GM21390 (cell line): ENCODE measurements around the gene SYNE2.
"Not testable (repeated sequence)": the region's sequence is repeated elsewhere in the genome, so short reads cannot be mapped to it uniquely, and the experiment has no call there.

Source experiments
- ATAC-seq: cut with Tn5 transposase; IDR thresholded peaks from one replicate; pipeline ENCODE4 v1.9.1; 2021; ENCODE audit not compliant: unreplicated experiment

SYNE2 gene

DNA sequence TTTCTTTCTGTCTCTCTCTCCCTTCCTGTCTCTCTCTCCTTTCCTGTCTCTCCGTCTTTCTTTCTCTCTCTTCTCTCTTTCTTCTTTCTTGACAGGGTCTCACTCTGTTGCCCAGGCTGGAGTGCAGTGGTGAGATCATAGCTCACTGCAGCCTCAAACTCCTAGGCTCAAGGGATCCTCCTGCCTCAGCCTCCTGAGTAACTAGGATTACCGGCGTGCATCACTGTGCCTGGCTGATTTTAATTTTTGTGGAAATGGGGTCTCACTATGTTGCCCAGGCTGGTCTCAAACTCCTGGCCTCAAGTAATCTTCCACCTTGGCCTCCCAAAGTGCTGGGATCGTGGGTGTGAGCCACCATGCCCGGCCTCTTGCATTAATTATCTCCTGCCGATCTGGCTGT, 358.1 kb downstream of the SYNE2 start:
- not testable (repeated sequence) for ATAC-seq

DNA sequence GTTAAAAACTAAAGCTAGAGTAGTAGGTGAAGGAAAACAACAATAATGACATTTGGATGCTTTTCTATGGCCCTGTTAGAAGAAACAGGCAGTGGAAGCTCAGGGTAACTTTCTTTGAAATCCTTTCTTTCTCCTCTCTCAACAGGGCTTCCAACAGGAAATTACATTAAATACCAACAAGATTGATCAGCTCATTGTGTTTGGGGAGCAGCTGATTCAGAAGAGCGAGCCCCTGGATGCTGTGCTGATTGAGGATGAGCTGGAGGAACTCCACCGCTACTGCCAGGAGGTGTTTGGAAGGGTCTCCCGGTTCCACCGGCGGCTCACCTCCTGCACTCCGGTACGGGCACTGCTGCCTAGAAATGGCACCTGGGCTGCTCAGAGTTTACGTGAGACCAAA, 359.9 kb downstream of the SYNE2 start:
- ATAC-seq: no peak

- ATAC-seq: no peak
Measured at GRCh38 chr14:64213086-64213485, 360.3 kb downstream of the SYNE2 start.

GRCh38 chr14:64213853-64214570, 361.2 kb downstream of the SYNE2 start:
- no peak for ATAC-seq

DNA sequence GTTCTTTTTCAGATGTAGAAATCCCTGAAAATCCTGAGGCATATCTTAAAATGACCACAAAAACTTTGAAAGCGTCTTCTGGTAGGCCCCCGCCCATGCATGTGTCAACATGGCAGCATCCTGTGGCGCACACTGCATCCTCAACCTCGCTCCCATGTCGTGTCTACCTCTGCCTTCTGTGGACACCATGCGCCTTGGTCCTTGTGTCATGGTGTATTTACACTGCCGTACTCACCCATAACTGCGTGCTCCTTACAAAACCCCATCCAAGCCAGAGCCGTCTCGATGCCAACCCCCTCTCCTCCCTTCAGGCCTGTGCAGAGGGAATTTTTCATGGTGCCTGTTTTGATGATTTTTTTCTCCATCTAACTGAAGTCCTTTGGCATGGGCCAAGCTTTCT, 362.5 kb downstream of the SYNE2 start:
- no peak for ATAC-seq

DNA sequence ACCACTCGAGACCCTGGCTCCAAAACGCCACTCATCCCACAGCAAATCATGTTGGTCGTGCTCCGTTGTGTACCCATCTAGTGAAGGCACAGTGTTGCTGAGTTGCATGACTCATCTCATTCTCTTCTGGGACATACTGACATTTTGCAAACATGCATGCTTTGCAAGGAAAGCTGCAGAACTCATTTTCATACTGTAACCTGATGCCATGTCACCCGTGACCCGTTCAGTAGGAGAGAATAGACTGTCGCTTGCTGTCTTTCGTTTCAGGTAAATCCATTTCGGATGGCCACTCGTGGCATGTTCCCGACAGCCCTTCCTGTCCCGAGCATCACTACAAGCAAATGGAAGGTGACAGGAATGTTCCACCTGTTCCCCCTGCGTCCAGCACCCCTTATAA, 363.2 kb downstream of the SYNE2 start:
- ATAC-seq: no peak

- ATAC-seq: no peak
Measured at GRCh38 chr14:64217308-64217707, 364.5 kb downstream of the SYNE2 start.

DNA sequence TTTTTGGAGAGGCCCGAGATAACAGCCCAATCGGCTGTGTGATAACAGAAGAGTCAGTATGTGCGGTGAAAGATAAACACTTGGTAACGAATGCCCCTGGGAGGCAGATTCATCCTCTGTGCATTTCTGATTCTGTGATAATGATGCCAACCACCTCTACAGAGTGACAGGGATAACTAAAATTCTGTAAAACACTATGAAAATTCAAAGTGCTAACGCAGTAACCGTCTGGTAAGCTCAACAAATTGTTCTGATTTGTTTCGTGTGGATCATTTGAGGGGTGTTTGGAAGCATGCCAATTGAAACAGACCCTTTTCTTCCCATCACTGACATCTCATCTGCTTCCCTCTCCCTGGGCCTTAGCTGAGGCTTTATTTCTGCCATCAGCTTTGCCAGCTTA, 365.0 kb downstream of the SYNE2 start:
- ATAC-seq: no peak

DNA sequence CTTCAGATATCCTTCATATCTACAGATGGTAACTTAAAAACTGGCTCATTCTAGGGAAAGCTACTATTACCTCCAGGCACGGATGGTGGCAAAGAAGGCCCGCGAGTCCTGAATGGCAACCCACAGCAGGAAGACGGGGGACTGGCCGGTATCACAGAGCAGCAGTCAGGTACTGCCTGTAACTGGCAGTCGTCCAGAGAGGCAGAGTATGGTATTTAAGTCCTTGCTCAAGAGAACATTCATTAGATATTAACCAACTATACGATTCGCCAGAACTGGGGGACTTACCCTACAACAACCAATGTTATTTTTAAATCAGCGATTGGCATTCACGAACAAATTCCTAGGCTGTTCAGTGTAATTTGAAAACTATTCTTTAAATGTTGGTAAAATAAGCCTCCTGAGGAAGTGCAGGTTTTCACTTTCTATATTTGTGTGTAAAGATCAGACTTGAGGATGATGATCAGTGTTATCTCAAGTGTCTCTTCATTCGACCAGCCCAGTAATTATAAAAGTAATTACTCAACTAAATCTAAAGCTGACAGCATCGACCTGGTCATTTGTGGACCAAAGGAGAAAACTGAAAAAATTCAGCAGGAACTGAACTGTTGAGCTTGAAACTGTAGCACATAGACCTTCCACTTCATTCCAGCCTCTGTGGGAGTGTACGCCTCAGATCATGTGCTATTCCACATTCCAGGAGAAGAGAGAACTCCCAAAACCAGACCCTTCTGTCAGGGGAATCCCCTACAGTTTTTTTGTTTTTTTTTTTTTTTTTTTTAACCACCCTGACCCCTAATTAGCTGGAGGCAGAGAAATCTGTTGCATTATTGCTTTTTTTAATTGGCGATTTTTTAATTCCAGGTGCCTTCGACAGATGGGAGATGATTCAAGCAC, 365.8 kb downstream of the SYNE2 start:
- ATAC-seq: peak; percentile 39

DNA sequence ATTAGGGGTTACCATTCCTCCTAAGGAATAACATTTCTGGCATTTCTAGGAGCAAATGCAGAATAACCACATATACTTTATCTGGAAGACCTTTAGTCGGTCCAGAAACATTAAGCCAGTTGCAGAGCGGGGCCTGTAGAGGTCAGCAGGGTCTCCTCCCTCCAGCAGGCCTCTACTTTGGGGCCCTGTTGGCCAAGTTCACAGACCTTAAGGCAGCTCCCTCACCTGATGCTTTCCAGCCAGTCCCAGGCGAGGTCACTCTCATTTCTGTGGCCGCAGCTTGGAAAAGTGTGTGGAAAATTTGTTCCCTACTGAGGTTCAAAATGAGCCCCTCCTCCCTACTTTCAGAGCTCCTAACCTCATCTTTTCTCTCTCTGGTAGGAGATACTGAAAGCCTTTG, 367.3 kb downstream of the SYNE2 start:
- ATAC-seq: no peak

GRCh38 chr14:64220466-64220865, 367.7 kb downstream of the SYNE2 start:
- ATAC-seq: no peak

DNA sequence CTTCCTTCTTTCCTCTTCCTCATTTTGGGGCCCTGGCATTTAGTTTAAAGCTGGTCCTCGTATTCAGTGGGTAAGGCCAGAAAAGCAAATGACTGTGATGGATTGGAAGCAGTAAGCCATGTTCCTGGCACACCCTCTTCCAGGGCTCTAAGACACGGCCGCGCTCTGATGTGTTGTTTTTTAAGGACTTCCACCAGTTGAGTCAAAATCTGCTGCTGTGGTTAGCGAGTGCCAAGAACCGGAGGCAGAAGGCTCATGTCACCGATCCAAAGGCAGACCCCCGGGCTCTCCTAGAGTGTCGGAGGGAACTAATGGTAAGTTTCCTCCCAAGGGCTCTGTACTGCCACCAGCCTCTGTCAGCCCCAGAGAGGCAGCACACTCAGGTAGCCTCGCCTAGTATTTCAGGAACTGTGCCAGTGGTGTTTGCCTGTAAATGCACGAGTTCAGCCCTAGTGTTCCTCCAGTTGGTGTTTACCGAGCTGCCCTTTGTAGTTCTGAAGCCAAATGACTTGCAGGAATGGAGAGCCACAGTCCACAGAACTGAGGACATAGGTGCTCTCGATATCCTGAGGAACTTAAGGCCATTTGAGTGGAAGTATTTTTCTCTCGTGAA, 368.7 kb downstream of the SYNE2 start:
- no peak for ATAC-seq

GRCh38 chr14:64225151-64225757, 372.4 kb downstream of the SYNE2 start:
- ATAC-seq: no peak

DNA sequence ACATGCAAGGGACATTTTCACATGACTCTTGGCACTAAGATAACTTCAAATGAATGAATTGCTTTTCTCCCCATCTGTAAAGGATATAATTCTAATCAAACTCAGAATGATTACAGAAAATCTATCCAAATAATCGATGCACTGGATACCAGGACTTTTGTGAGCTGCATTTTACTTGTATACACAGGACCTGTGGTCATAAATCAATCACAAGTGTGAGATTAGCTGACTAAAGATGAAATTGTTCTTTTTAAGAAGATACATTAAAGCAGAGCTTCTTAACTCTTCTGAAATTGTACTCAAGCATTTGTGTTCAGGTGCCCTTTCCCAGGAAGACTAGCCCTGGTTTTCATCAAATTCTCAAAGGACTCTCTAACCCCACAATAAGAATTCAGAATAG, 375.1 kb downstream of the SYNE2 start:
- no peak for ATAC-seq

DNA sequence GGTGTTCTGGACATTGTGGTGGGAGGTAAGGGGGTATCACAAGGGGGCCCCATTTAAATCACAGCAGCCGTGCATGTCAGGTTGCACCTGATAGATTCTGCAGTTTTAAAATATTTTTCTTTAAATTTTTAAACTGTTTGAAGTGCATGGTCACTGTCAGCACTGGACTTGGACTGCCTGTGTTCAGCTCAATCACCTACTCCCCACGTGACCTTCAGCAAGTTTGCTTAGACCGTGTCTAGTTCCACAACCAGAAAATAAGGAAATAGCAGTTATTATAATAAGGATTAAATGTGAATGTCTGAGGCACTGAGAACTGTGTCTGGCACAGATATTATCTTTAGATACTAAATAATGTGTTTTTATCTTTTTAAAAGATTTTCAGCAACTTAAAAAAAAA, 376.7 kb downstream of the SYNE2 start:
- no peak for ATAC-seq

DNA sequence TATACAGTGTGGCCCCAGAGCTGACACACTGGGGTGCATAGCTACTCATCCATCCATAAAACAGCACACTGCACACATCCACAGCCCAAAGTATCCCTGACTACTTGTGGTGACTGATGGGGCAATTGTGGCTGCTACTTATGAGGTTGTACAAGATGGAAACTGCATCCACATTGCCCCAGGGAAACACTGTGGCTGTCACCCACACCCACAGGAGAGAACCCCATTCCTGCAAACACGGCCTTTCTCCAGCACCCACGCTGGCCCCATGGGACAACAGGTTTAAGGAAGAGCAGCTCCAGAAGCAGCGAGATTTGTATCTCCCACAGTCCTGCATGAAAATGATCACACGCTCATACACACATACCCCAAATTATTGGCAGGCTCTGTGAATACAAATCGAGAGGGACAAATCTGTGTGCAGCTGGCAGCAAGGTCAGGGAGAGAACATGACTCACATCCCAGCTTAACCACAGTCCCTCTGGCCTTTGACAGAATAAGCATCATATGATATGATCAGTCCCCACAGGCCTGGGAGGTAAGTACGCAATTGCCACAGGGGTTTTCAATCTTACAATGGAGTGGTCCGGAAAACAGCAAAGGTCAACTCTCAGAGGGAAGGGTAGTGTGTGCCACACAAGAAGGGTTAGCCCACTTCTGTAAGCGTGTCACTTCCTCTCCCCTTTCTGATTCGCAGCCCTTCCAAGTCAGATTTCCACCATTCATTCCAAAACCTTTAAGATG, 379.5 kb downstream of the SYNE2 start:
- peak; percentile 33 for ATAC-seq

DNA sequence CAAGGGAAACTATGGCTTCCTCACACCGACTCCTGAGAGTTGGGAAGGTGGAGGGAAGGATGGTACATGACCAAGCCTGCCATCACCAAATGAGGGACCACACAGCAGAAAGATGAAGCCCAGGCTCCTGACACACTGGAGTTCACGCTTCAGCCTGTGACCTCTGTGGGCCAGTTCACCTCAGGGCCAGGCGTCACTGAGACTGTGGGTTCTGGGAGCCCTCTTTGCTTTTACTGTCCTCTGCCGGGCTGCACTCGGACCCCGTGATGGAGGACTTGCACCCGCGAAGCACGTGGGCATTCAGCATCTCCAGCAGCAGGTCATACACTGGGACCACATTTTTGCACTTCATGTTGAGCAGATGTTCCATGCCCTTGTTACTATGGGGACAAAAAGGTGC, 380.1 kb downstream of the SYNE2 start:
- ATAC-seq: no peak

DNA sequence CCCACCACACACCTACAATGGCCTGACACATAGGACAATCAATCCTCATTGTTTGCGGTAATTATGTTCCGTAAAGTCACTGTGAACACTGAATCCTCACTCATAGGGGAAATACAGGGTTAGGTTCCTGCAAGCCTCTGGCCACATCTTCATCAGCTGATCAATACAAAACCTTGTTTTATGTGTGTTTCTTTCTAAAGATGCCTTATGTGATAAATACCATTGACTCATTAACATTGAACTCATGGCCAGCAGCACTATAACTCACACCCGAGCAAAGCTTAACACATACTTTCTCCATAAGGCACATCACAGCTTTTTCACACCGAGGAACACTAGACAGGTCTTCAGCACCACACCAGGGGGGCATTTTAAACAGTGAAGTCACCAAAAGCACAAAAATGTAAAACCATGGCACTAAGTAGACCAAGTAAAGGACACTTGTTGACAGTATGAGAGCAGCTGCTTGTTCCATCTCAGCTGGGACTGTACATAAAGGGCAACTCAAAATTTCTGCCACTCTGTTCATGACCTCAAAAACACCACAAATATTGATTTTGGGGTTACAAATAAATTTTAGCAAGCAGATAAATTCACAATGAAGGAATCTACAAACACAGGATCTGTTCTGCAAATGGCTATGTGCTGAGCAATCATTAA, 380.9 kb downstream of the SYNE2 start:
- no peak for ATAC-seq

DNA sequence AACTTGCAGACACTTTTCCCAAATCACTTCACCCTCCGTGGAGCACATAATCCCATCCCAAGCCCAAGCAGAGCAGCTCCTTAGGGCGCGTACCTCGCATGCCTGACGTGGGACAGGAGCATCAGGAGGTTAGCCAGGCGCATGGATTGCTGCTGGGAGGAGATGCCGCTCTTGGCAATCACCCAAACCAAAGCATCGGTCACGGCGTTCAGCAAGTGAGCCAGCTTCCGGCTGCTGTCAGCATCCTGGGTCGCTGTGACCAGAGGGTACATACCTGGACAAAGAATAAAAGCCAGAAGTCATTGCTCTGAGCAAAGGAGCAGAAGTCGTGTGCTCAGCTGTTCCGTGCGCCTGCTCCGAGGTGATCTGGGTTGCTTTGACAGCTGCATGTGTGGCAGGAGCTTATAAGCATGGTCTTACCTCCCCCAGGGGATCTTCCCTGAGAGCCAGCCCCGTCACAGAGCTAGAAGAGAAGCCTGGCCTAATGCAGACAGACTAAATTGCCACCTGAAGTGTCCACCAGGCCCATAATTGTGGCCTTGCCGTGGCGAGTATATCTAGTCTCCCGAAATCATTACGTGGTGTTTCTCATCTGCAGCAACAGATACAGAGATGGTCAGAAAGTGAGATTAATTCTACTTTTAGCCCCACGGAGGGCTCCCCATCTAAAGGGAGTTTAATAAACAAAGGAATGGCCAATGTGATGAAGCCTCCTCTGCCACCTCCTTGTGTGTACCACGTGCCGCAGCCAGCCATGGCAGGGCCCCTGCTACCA, 382.3 kb downstream of the SYNE2 start:
- ATAC-seq: no peak
